ENCODE data around the gene ARHGEF26. TPM values are rescaled to one million over a fixed set of nuclear protein-coding genes. Genes with fewer than 3 reads are reported as not detected.

ARHGEF26 gene
- total RNA-seq, 1 experiment from 2014 or later = 13.7 TPM

- Mint-ChIP-seq H3K4me3 (no peak overlapping the region), H3K36me3 (ENCODE audit: insufficient read depth in 1 of 3, low read depth in 3 of 3) (no peaks in the 10 kb centered on the region), H3K27ac (peak overlapping the region in 1 of 3 experiments; percentile 69; a peak in 2 of 7 replicates), H3K27me3 (ENCODE audit: low read depth) (no peaks in the 10 kb centered on the region), H3K4me1 (peaks cover 25 to 34% of the 10 kb centered on the region in 2 experiments), H3K9me3 (no peaks in the 10 kb centered on the region)
- H3K23ac ChIP-seq (ENCODE audit: insufficient read length, low read depth, low read length) = no peak overlapping the region
- no peak overlapping the region for H4K8ac ChIP-seq (replicated peaks; ENCODE audit: insufficient read length, low read depth, low read length)
- H3K9ac ChIP-seq (ENCODE audit: extremely low read depth, insufficient read length, low read length) = no peak overlapping the region
- WGBS (ENCODE audit: extremely low coverage, insufficient read length, low lambda C conversion rate) = no CpG with 5 or more reads among the region's 2 CpGs
- TF ChIP-seq, protein P1, sequence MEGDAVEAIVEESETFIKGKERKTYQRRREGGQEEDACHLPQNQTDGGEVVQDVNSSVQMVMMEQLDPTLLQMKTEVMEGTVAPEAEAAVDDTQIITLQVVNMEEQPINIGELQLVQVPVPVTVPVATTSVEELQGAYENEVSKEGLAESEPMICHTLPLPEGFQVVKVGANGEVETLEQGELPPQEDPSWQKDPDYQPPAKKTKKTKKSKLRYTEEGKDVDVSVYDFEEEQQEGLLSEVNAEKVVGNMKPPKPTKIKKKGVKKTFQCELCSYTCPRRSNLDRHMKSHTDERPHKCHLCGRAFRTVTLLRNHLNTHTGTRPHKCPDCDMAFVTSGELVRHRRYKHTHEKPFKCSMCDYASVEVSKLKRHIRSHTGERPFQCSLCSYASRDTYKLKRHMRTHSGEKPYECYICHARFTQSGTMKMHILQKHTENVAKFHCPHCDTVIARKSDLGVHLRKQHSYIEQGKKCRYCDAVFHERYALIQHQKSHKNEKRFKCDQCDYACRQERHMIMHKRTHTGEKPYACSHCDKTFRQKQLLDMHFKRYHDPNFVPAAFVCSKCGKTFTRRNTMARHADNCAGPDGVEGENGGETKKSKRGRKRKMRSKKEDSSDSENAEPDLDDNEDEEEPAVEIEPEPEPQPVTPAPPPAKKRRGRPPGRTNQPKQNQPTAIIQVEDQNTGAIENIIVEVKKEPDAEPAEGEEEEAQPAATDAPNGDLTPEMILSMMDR (conservative IDR thresholded peaks at IDR 0.05) = no peak
- no peak overlapping the region for H2BK20ac ChIP-seq (ENCODE audit: low read depth, low read length, poor library complexity, severe bottlenecking)
- H3K79me2 ChIP-seq (ENCODE audit: insufficient read depth, low read length) = no peaks in the 10 kb centered on the region
- H4K20me1 ChIP-seq (ENCODE audit: control insufficient read depth, insufficient read depth, insufficient read length) = no peaks in the 10 kb centered on the region
- no peak overlapping the region for H3T11ph ChIP-seq (ENCODE audit: low read length)
- H3K4me1 ChIP-seq (ENCODE audit: insufficient read depth, low read length) = 0 out of 2 replicates have a peak, but pooled peaks cover 2% of the 10 kb centered on the region
- H3K9me3 ChIP-seq (ENCODE audit: control insufficient read depth, low read depth, low read length) = no peaks in the 10 kb centered on the region
- no peak overlapping the region for H2BK120ac ChIP-seq (ENCODE audit: low read depth, low read length, poor library complexity, severe bottlenecking)
- no peak overlapping the region for H2BK5ac ChIP-seq (ENCODE audit: insufficient read length, low read length)
- H3K18ac ChIP-seq (ENCODE audit: insufficient read length, low read depth, low read length) = no peak overlapping the region
- no peak overlapping the region for H3K56ac ChIP-seq (ENCODE audit: insufficient read length, low read depth, low read length)
- no peak overlapping the region for H2AK5ac ChIP-seq (ENCODE audit: insufficient read length, low read length)
- H3K4ac ChIP-seq (ENCODE audit: low read depth, low read length) = no peak overlapping the region
- H3K23me2 ChIP-seq (ENCODE audit: insufficient read length, low read depth, low read length, poor library complexity, severe bottlenecking) = no peaks in the 10 kb centered on the region
- no peak overlapping the region for H3K4me2 ChIP-seq (ENCODE audit: insufficient read depth, insufficient read length, low read length)
- no peak overlapping the region for H4K5ac ChIP-seq (ENCODE audit: insufficient read length, low read depth, low read length)
- H3K14ac ChIP-seq (ENCODE audit: insufficient read depth, low read length) = no peak overlapping the region
- no peak overlapping the region for H3K27ac ChIP-seq (ENCODE audit: insufficient read length, low read depth, low read length)
- peaks cover 3% of the 10 kb centered on the region for H3K79me1 ChIP-seq (ENCODE audit: insufficient read depth, low read depth, low read length, poor library complexity, severe bottlenecking)
- no peak overlapping the region for H2BK12ac ChIP-seq (ENCODE audit: insufficient read length, low read depth, low read length)
- no peak overlapping the region for H2AFZ ChIP-seq (ENCODE audit: low read length)
- no peak overlapping the region for H4K91ac ChIP-seq (ENCODE audit: insufficient read length, low read depth, low read length)
- no peaks in the 10 kb centered on the region for H3K27me3 ChIP-seq (ENCODE audit: insufficient read depth, low read length)
- no peak for DNase-seq
- no peak overlapping the region for H2BK15ac ChIP-seq (ENCODE audit: low read depth, low read length)
These were observed 54.8 kb downstream of the ARHGEF26 start for GRCh38 chr3:154176036-154176435.

All from H9 (cell line).